HepG2 (cell line): ENCODE data around the gene PRR36. TPM values are rescaled to one million over a fixed set of nuclear protein-coding genes. Genes with fewer than 3 reads are reported as not detected.
A peak's percentile ranks its signal among the peaks of the same experiment; 100 is the strongest.

Source experiments
- ELF3 ChIP-seq: IDR thresholded peaks from 2 replicates; pipeline ENCODE4 v1.6.1; 2016; ENCODE audit warnings: missing genetic modification reagents, missing compliant biosample characterization
- HMGXB4 ChIP-seq, 2 experiments: sonication (generic) in 1 of 2; formaldehyde crosslinking in 1 of 2; IDR thresholded peaks; 2 replicates each; pipeline versions ENCODE4 v1.4.0 to v1.6.1; 2018 to 2020; ENCODE audit warnings: missing genetic modification reagents in 2 of 2, borderline replicate concordance in 1 of 2, low read depth in 1 of 2, mild to moderate bottlenecking in 1 of 2, missing biosample characterization in 1 of 2
- MAZ ChIP-seq, 2 experiments: sonication (generic) in 1 of 2; formaldehyde crosslinking in 1 of 2; IDR thresholded peaks; 2 replicates each; pipeline versions ENCODE4 v1.5.0 to v1.6.1; 2012 to 2020; ENCODE audit warnings: low read depth in 2 of 2, mild to moderate bottlenecking in 2 of 2, borderline replicate concordance in 1 of 2, improper control_type of control experiment in 1 of 2, low read length in 1 of 2, missing genetic modification reagents in 1 of 2, moderate library complexity in 1 of 2
- MTA1 ChIP-seq: sonication (generic); formaldehyde crosslinking; IDR thresholded peaks from 2 replicates; pipeline ENCODE4 v1.4.0; 2020; ENCODE audit warnings: missing genetic modification reagents, mild to moderate bottlenecking, borderline replicate concordance
- REPIN1 ChIP-seq: sonication (generic); formaldehyde crosslinking; IDR thresholded peaks from 2 replicates; pipeline ENCODE4 v1.8.0; 2022; ENCODE audit warnings: missing genetic modification reagents, low read depth, mild to moderate bottlenecking, borderline replicate concordance
- SP1 ChIP-seq, 2 experiments: fragments of 450-650 bp in 1 of 2; sonication (generic) in 1 of 2; formaldehyde crosslinking in 1 of 2; IDR thresholded peaks; 2 replicates each; pipeline versions ENCODE4 v1.4.0 to v1.6.1; 2016 to 2020; ENCODE audit warnings: missing genetic modification reagents in 1 of 2
- TFAP4 ChIP-seq: sonication (generic); IDR thresholded peaks from 2 replicates; pipeline ENCODE4 v1.6.1; 2016; ENCODE audit warnings: low read depth, borderline replicate concordance
- ZNF563 ChIP-seq: sonication (generic); formaldehyde crosslinking; IDR thresholded peaks from 2 replicates; pipeline ENCODE4 v1.8.0; 2022; ENCODE audit warnings: mild to moderate bottlenecking, moderate library complexity, missing genetic modification reagents
- ZNF572 ChIP-seq: sonication (generic); formaldehyde crosslinking; IDR thresholded peaks from 2 replicates; pipeline ENCODE4 v1.5.1; 2020; ENCODE audit warnings: mild to moderate bottlenecking, missing genetic modification reagents
- ZNF850 ChIP-seq: sonication (generic); formaldehyde crosslinking; conservative IDR thresholded peaks from 2 replicates; pipeline ENCODE4 v1.9.0; 2021; ENCODE audit warnings: mild to moderate bottlenecking, missing genetic modification reagents
- ZNF883 ChIP-seq: sonication (generic); formaldehyde crosslinking; IDR thresholded peaks from 2 replicates; pipeline ENCODE4 v1.5.1; 2020; ENCODE audit warnings: mild to moderate bottlenecking, missing genetic modification reagents; ENCODE audit errors: not compliant biosample characterization
- polyA plus RNA-seq, 8 experiments: library from polyadenylated mRNA; depleted of rRNA in 3 of 8; stranded (reverse) in 7 of 8; unstranded in 1 of 8; fragments of >200 nt; fragmentation: Illumina TruSeq in 4 of 8; extraction: Trizol in 4 of 8; gene quantifications; 2 replicates each; pipeline versions ENCODE4 v1.2.1 to v1.2.3, GENCODE V29; 2011 to 2016; ENCODE audit warnings: low read depth in 4 of 8, missing spikeins in 1 of 8, mixed read lengths in 1 of 8; ENCODE audit not compliant: insufficient read depth in 1 of 8
- total RNA-seq, 5 experiments: library from RNA; depleted of rRNA; stranded (reverse); fragments of >200 nt; fragmentation: Illumina TruSeq; extraction: Trizol; gene quantifications; 2 replicates each; pipeline ENCODE4 v1.2.3, GENCODE V29; 2016; ENCODE audit warnings: low read depth in 1 of 5
- TF ChIP-seq, protein P1 (sequence below): sonication (generic); formaldehyde crosslinking; IDR thresholded peaks from 2 replicates; pipeline ENCODE4 v1.4.0; 2020; ENCODE audit warnings: low read depth, missing genetic modification reagents
- TF ChIP-seq, protein P2 (sequence below): IDR thresholded peaks from 2 replicates; pipeline ENCODE4 v1.6.1; 2016; ENCODE audit warnings: low read depth

The PRR36 gene
- total and polyA plus RNA-seq, 2 of the 13 experiments (the other 11 are each of a cell fraction or from before 2014, with no cell fraction given): 0.07 to 0.17 TPM

GRCh38 chr19:7871437-7872305 lies 2.5 kb downstream of the PRR36 start (continued):
- TF ChIP-seq, protein P1, sequence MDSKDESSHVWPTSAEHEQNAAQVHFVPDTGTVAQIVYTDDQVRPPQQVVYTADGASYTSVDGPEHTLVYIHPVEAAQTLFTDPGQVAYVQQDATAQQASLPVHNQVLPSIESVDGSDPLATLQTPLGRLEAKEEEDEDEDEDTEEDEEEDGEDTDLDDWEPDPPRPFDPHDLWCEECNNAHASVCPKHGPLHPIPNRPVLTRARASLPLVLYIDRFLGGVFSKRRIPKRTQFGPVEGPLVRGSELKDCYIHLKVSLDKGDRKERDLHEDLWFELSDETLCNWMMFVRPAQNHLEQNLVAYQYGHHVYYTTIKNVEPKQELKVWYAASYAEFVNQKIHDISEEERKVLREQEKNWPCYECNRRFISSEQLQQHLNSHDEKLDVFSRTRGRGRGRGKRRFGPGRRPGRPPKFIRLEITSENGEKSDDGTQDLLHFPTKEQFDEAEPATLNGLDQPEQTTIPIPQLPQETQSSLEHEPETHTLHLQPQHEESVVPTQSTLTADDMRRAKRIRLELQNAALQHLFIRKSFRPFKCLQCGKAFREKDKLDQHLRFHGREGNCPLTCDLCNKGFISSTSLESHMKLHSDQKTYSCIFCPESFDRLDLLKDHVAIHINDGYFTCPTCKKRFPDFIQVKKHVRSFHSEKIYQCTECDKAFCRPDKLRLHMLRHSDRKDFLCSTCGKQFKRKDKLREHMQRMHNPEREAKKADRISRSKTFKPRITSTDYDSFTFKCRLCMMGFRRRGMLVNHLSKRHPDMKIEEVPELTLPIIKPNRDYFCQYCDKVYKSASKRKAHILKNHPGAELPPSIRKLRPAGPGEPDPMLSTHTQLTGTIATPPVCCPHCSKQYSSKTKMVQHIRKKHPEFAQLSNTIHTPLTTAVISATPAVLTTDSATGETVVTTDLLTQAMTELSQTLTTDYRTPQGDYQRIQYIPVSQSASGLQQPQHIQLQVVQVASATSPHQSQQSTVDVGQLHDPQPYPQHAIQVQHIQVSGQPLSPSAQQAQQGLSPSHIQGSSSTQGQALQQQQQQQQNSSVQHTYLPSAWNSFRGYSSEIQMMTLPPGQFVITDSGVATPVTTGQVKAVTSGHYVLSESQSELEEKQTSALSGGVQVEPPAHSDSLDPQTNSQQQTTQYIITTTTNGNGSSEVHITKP (CRISPR knock-in tag): no peak
- TF ChIP-seq ZNF572 (CRISPR knock-in tag): no peak
- peak; percentile 71; the same call in 1 of the 2 replicates for TF ChIP-seq SP1 (IDR thresholded peaks at IDR 0.05)
- TF ChIP-seq SP1 (CRISPR knock-in tag; IDR thresholded peaks at IDR 0.05): peak; percentile 86
- TF ChIP-seq TFAP4: peak; percentile 92
- TF ChIP-seq, protein P2, sequence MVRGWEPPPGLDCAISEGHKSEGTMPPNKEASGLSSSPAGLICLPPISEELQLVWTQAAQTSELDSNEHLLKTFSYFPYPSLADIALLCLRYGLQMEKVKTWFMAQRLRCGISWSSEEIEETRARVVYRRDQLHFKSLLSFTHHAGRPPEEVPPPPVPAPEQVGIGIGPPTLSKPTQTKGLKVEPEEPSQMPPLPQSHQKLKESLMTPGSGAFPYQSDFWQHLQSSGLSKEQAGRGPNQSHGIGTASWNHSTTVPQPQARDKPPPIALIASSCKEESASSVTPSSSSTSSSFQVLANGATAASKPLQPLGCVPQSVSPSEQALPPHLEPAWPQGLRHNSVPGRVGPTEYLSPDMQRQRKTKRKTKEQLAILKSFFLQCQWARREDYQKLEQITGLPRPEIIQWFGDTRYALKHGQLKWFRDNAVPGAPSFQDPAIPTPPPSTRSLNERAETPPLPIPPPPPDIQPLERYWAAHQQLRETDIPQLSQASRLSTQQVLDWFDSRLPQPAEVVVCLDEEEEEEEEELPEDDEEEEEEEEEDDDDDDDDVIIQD (CRISPR knock-in tag): peak; percentile 47; the same call in 1 of the 2 replicates
- TF ChIP-seq REPIN1 (CRISPR knock-in tag): peak; percentile 37; the same call in 1 of the 2 replicates
- TF ChIP-seq MAZ (IDR thresholded peaks at IDR 0.05; ENCODE audit: borderline replicate concordance, low read depth, low read length): peak; percentile 59; the same call in 1 of the 2 replicates
- peak; percentile 46; the same call in 1 of the 2 replicates for TF ChIP-seq MAZ (CRISPR knock-in tag; IDR thresholded peaks at IDR 0.05; ENCODE audit: low read depth)
- TF ChIP-seq ZNF883 (CRISPR knock-in tag): no peak
- TF ChIP-seq ZNF850: 0 out of 2 replicates have a peak, but pooled peaks have one; percentile 38
- 0 out of 4 replicates have a peak, but pooled peaks of 1 of the 2 experiments have one; percentile 30 for TF ChIP-seq HMGXB4 (CRISPR knock-in tag; IDR thresholded peaks at IDR 0.05; ENCODE audit: borderline replicate concordance in 1 of 2, low read depth in 1 of 2)
- peak; percentile 38; the same call in 1 of the 2 replicates for TF ChIP-seq ZNF563 (CRISPR knock-in tag)
- TF ChIP-seq ELF3: no peak
- TF ChIP-seq MTA1 (CRISPR knock-in tag): peak; percentile 37; the same call in 1 of the 2 replicates
